Kidney (tissue), 22 donors: ENCODE data around the gene ALOX5. TPM values are rescaled to one million over a fixed set of nuclear protein-coding genes. Genes with fewer than 3 reads are reported as not detected.
"Not testable (repeated sequence)": the region's sequence is repeated elsewhere in the genome, so short reads cannot be mapped to it uniquely, and the experiment has no call there.

Source experiments
- DNase-seq, 5 donors: peaks; one replicate each; pipeline ENCODE4 v3.0.0-alpha.2; 2013 to 2020
- FAIRE-seq: peaks from 2 replicates; lab custom pipeline; 2012; peaks lifted over from hg19 to GRCh38; lab: Jason Lieb, UNC
- H3K27ac ChIP-seq, 2 donors: one replicate each; pipeline ENCODE4 v1.7.0; 2013; ENCODE audit warnings: low read depth in 2 of 2, low read length in 2 of 2, inconsistent platforms in 1 of 2
- H3K27me3 ChIP-seq: one replicate; pipeline ENCODE4 v1.7.1; 2013; ENCODE audit warnings: low read length, inconsistent platforms; ENCODE audit not compliant: control insufficient read depth, insufficient read depth
- H3K36me3 ChIP-seq, 3 donors: one replicate each; pipeline versions ENCODE4 v1.7.0 to v1.7.1; 2013; ENCODE audit warnings: low read length in 3 of 3, control low read depth in 1 of 3, inconsistent platforms in 1 of 3; ENCODE audit not compliant: insufficient read depth in 3 of 3, control insufficient read depth in 2 of 3
- H3K4me1 ChIP-seq, 3 donors: one replicate each; pipeline versions ENCODE4 v1.7.0 to v1.7.1; 2013; ENCODE audit warnings: low read length in 3 of 3, inconsistent platforms in 1 of 3, low read depth in 1 of 3; ENCODE audit not compliant: control insufficient read depth in 2 of 3, insufficient read depth in 2 of 3
- H3K4me3 ChIP-seq, 3 donors: one replicate each; pipeline versions ENCODE4 v1.7.0 to v1.8.1; 2013; ENCODE audit warnings: low read length in 3 of 3, control low read depth in 1 of 3, inconsistent platforms in 1 of 3
- H3K9ac ChIP-seq, 3 donors: one replicate each; pipeline versions ENCODE4 v1.7.0 to v1.7.1; 2013; ENCODE audit warnings: low read length in 3 of 3, control low read depth in 1 of 3, inconsistent platforms in 1 of 3
- H3K9me3 ChIP-seq, 3 donors: one replicate each; pipeline versions ENCODE4 v1.7.0 to v1.7.1; 2013; ENCODE audit warnings: low read length in 3 of 3, control low read depth in 1 of 3, inconsistent platforms in 1 of 3; ENCODE audit not compliant: control insufficient read depth in 2 of 3, insufficient read depth in 1 of 3
- CTCF ChIP-seq: IDR thresholded peaks from 3 replicates; pipeline ENCODE4 v1.5.1; 2012; ENCODE audit warnings: mild to moderate bottlenecking, moderate library complexity, borderline replicate concordance; ENCODE audit not compliant: insufficient read depth; ENCODE audit errors: extremely low read depth
- intact Hi-C: fragments of 100-400 bp; cut with DNase I; formaldehyde crosslinking; loops from one replicate; pipeline ENCODE4 v1.11.1; 2022
- long read RNA-seq, 10 donors: library from polyadenylated mRNA in 1 of 10; unstranded in 1 of 10; transcript quantifications; one replicate each; pipeline ENCODE4 v2.0.0 and lab custom pipeline, GENCODE V29; 2021 to 2026
- polyA plus RNA-seq: library from polyadenylated mRNA; stranded (reverse); fragments of 350-450 nt; fragmentation: Illumina TruSeq; extraction: RNeasy Lipid Tissue Mini Kit (QIAGEN cat#74804); gene quantifications from one replicate; pipeline ENCODE4 v1.2.3, GENCODE V29; 2014; ENCODE audit warnings: low read depth, low replicate concordance; ENCODE audit not compliant: insufficient read depth
- total RNA-seq: library from RNA; stranded (reverse); fragmentation: NEBNext Ultra II Directional; extraction: Animal tissue kit (Norgen Biotek cat#: 25700); gene quantifications from one replicate; pipeline ENCODE4 v1.2.1, GENCODE V29; 2021
- donor health status: control.
- donor health status: control.
- donor health status: control.
- donor health status: control.
- donor health status: control.
- donor health status: DM: yes; HTN: yes; CAD: no.
- donor health status: Normal renal cell carcinoma (clear cell type).

Gene ALOX5
- total RNA-seq (58.1 TPM), polyA plus RNA-seq (2.5 TPM)
- long read RNA-seq, donor 1: 0 reads
- long read RNA-seq, donor 2, partial matches to known transcripts: 0 of 2 reads
- long read RNA-seq, donor 2, other reads (novel, unspliced or antisense): 0 of 2 reads
- long read RNA-seq, donor 3, partial matches to known transcripts: 0 of 1 reads
- long read RNA-seq, donor 3, other reads (novel, unspliced or antisense): 0 of 1 reads
- long read RNA-seq, donor 4, partial matches to known transcripts: 0 of 1 reads
- long read RNA-seq, donor 4, other reads (novel, unspliced or antisense): 0 of 1 reads
- long read RNA-seq, donor 5: 0 reads
- long read RNA-seq, donor 6: 0 reads
- long read RNA-seq, donor 7, transcript ALOX5-201 (14 exons, 2,506 nt): major isoform, 36 of 73 reads
- long read RNA-seq, donor 7, partial matches to known transcripts: 16 of 73 reads
- long read RNA-seq, donor 7, other reads (novel, unspliced or antisense): 21 of 73 reads
- long read RNA-seq, donor 8: 0 reads
- long read RNA-seq, donor 9, partial matches to known transcripts: 0 of 1 reads
- long read RNA-seq, donor 9, other reads (novel, unspliced or antisense): 0 of 1 reads
- long read RNA-seq, donor 10: 0 reads

GRCh38 chr10:45373576-45374349 is at the start of gene ALOX5:
Gene ALOX5, plus strand, starts transcription at chr10:45374216. Its CDS starts 64 bp downstream, at chr10:45374280.
- peak; percentile 55 to 86 (median 74) for DNase-seq
- no peak within 1 kb of the TSS for H3K9ac ChIP-seq

GRCh38 chr10:45325116-45325515 is 48.9 kb upstream of the ALOX5 start:
- TF ChIP-seq CTCF: no peak
- no peak overlapping the region for H3K4me3 ChIP-seq
- DNase-seq (no peak), FAIRE-seq (no peak)
- H3K4me1 ChIP-seq: no peaks in the 10 kb centered on the region
- H3K9ac ChIP-seq: no peak overlapping the region
- intact Hi-C loops: no loop called here
- no peaks in the 10 kb centered on the region for H3K27me3 ChIP-seq
- H3K27ac ChIP-seq: no peak overlapping the region
- H3K9me3 ChIP-seq: no peaks in the 10 kb centered on the region
- no peaks in the 10 kb centered on the region for H3K36me3 ChIP-seq

More at GRCh38 chr10:45373576-45374349, at the start of gene ALOX5:
- FAIRE-seq: no peak
- Histone ChIP-seq H3K27me3 (peaks cover 7% of the 10 kb centered on the region), H3K9me3 (no peaks in the 10 kb centered on the region), H3K4me1 (peaks cover 0 to 7% (median 5%) of the 10 kb centered on the region in 3 donors), H3K27ac (no peak within 1 kb of the TSS), H3K4me3 (peak within 1 kb of the TSS in 2 of 3 donors; percentile 39 to 44), H3K36me3 (no peaks in the 10 kb centered on the region)
- no peak for TF ChIP-seq CTCF
- intact Hi-C loops: no loop called here

GRCh38 chr10:45326864-45327263 is 47.2 kb upstream of the ALOX5 start:
- H3K36me3 ChIP-seq, H3K4me1 ChIP-seq, DNase-seq, H3K4me3 ChIP-seq, H3K9ac ChIP-seq, H3K27ac ChIP-seq, H3K27me3 ChIP-seq, intact Hi-C loops, H3K9me3 ChIP-seq, FAIRE-seq: not testable (repeated sequence)

DNA sequence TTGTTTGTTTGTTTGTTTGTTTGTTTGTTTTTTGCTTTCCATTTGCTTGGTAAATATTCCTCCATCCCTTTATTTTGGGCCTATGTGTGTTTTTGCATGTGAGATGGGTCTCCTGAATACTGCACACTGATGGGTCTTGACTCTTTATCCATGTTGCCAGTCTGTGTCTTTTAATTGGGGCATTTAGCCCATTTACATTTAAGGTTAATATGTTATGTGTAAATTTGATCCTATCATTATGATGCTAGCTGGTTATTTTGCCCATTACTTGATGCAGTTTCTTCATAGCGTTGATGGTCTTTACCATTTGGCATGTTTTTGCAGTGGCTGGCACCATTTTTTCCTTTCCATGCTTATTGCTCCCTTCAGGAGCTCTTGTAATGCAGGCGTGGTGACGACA is 42.2 kb upstream of the ALOX5 start:
- H3K9me3 ChIP-seq, DNase-seq, H3K36me3 ChIP-seq, H3K4me3 ChIP-seq, H3K9ac ChIP-seq, FAIRE-seq, H3K27me3 ChIP-seq, intact Hi-C loops, H3K27ac ChIP-seq, H3K4me1 ChIP-seq: not testable (repeated sequence)
